HG02588 (cell line): ENCODE results near the gene PLD1.
"Not testable (repeated sequence)": the region's sequence is repeated elsewhere in the genome, so short reads cannot be mapped to it uniquely, and the experiment has no call there.

Experiments used
- ATAC-seq: cut with Tn5 transposase; IDR thresholded peaks from one replicate; pipeline ENCODE4 v1.9.1; 2021; ENCODE audit warnings: mild to moderate bottlenecking, moderate library complexity; ENCODE audit not compliant: unreplicated experiment

Gene PLD1

DNA sequence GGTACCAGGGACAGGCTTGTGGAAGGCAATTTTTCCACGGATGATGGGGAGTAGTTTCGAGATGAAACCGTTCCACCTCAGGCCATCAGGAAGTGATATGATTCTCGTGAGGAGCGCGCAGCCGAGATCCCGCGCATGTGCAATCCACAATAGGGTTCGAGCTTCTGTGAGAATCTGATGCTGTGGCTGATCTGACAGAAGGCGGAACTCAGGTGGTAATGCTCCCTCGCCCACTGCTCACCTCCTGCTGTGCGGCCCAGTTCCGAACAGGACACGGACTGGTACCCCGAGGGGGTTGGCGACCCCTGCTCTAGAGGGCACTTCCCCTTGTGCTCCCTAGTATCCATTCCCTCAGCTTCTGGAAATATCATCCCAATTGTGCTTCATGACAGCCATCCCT is 99.9 kb downstream of the PLD1 start:
- no peak for ATAC-seq

- no peak for ATAC-seq
These were observed 105.5 kb downstream of the PLD1 start for GRCh38 chr3:171704814-171705213.

DNA sequence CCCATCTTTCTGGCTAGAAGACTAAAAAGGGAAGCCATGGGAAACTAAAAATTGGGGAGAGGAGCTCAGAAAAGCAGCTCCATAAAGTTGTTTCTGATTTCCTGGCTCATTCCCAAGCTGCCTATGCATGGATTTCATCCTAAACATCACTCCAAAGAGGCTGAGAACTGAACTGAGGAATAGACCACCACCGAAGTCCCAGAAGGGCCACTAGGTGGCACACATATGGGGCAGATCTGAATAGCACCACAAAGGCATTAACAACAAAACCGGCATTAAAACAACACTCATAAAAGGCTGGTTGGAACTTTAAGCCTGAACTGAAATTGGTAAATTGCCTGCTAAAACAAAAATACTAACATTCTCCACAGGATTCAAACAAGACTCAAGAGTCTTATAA is 106.3 kb downstream of the PLD1 start:
- ATAC-seq = no peak

DNA sequence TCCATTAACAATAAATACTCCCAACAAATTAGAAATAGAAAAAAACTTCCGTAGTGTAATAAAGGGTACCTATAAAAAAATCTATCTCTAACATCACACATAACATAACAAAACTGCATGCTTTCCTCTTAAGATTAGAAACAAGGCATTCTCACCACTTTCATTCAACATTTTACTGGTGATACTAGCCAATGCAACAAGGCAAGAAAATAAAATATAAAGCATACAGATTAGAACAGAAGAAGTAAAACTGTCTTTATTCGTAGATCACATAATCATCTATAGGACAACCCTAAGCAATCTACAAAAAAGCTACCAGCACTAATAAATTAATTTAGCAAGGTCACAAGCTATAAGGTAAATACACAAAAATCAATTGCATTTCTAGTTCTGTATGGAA is 107.1 kb downstream of the PLD1 start:
- ATAC-seq = no peak

DNA sequence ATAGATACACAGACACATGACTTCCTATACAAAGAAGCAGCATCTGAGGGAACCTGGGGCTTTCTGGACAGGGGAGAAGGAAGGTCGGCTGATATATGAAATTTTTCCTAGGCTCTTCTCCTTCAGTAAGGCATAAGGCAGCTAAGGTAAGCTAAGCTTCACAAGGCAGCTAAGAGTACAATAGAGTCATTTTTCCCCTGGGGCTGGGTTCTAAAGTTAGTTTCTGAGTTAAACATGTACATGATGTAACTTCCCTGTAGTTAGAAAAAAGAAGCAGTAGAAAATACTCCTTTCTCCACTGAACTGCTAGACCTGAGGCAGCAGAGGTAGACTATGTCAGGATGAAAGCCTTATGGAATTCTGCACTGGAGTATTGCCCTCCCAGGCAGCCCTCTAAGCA is 109.6 kb downstream of the PLD1 start:
- ATAC-seq = no peak

GRCh38 chr3:171700157-171700556 is 110.1 kb downstream of the PLD1 start:
- no peak for ATAC-seq

GRCh38 chr3:171699601-171700000 is 110.7 kb downstream of the PLD1 start:
- ATAC-seq = no peak

DNA sequence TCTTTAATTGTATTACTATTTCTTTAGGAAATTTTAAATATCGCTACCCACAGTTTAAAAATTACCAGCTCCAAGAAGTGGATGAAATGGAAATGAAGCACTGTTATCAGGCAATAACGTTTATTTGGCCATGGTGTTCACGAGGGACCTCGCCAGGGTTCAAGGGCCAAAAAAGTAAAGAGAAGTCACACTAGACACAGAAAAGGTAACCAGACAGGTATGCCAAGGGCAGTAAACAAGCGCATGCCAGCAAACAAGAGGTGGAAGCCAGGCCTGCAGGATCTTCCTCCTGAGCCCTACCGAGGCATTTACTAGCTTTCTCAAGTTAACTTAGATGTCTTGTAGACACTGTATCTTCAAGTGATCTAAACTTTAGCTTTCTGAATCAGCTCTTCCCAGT is 113.5 kb downstream of the PLD1 start:
- ATAC-seq = no peak

GRCh38 chr3:171695426-171695825 is 114.9 kb downstream of the PLD1 start:
- ATAC-seq = no peak

- ATAC-seq = no peak
These were observed 115.4 kb downstream of the PLD1 start for GRCh38 chr3:171694888-171695287.

- ATAC-seq = not testable (repeated sequence)
These were observed 117.7 kb downstream of the PLD1 start for GRCh38 chr3:171692551-171692950.

DNA sequence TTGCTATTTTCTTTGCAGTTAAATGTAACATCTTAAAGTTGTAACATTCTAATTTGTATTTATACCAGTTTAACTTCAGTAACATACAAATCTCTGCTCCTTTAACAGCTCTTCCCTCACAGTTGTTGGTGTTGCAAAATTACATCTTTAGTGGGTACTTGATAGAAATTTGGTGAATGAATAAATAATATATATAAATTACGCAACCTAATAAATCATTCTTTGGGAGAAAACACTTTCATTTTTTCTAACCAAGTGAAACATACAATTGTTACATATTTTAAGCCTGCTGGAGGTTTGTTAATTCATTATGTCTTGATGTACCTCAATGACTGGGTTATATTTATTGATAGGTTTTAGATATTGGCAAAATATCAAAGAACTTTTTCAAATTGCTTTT is 118.8 kb downstream of the PLD1 start:
- no peak for ATAC-seq

DNA sequence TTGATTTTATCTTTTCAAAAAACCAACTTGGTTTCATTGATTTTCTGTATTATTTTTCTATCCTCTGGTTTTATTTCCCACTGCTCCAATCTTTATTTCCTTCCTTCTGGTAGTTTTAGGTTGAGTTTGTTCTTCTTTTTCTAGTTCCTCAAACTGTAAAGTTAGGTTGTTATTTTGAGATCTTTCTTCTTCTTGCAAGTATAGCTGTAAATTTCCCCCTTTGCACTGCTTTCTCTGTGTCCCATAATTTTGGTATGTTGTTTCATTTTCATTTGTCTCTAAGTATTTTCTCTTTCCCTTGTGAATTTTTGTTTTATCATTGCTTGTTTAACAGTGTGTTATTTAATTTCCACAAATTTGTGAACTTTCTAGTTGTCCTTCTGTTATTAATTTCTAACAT is 120.0 kb downstream of the PLD1 start:
- ATAC-seq = no peak

GRCh38 chr3:171688593-171688992 is 121.7 kb downstream of the PLD1 start:
- no peak for ATAC-seq

DNA sequence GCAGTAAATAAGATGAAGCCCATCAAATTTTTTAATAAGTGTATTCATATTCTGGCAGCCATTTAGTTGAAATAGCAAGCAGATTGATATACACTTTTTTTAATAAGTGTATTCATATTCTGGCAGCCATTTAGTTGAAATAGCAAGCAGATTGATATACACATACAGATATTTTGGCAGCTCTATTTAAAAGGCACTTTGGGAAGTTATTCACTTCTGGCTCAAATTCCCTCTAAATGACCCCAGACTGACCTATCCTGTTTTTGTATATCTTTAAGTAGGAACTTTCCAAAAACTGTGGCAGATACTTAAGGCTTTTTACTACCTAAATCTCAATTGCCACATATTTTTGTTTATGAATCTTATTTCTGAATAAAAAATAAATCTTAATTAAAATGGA is 122.3 kb downstream of the PLD1 start:
- ATAC-seq = no peak

- no peak for ATAC-seq
These were observed 122.7 kb downstream of the PLD1 start for GRCh38 chr3:171687581-171687980.

- ATAC-seq = no peak
These were observed 123.2 kb downstream of the PLD1 start for GRCh38 chr3:171687064-171687463.

- ATAC-seq = no peak
These were observed 125.0 kb downstream of the PLD1 start for GRCh38 chr3:171685116-171685895.

- ATAC-seq = no peak
These were observed 126.1 kb downstream of the PLD1 start for GRCh38 chr3:171684221-171684620.

DNA sequence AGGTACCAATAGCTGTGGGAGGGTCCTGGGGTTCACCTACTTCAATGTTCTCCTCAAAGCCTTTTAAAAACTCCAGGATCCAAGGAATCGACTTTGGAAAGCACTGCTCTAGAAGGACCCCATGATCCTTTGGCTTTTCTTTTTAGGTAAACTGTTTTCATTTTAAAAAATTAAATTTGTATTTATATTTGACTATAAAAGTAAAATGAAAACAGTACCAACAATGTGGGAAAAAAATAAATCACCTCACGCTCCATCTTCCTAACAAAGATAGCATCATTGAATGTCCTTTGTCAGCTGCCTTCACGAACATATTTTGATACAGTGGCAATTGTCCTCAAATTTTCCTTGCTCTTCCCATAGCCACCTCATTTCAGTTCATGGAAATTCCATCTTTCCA is 127.5 kb downstream of the PLD1 start:
- no peak for ATAC-seq

DNA sequence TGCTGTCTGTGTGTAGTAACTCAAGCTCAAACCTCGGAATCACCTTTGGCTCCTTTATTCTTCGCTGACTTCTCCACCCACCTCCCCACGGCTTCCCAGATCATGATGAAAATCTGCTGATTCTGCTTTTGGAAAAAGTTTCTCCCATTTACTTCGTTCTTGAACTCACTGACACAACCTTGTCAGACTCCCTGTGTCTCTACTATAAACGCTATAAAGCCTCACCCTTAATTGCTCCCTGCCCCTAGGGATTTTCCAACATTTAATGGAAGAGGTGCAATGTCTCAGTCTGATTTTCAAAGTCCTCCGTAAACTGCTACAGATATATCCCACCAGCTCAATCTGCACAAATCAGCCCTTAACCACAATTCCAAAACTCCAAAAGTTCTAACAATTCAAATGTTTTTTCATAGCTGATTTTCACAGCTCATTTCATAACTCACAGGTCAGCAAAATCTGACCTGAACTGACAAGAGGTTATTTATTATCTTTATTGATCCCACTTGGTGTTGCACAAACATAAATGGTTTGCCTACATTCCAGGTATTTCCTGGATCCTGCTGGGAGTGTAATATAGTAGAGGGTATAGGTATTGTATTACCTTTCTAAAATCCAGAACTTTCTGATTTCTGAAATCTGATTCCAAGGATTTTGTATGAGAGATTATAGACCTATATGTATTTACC is 129.4 kb downstream of the PLD1 start:
- no peak for ATAC-seq

- ATAC-seq = no peak
These were observed 131.3 kb downstream of the PLD1 start for GRCh38 chr3:171678971-171679492.
